Natural killer cell (primary cell): ENCODE measurements around the gene FNDC3B. TPM values are rescaled to one million over a fixed set of nuclear protein-coding genes. Genes with fewer than 3 reads are reported as not detected.
A peak's percentile ranks its signal among the peaks of the same experiment; 100 is the strongest.

Experiments
- ATAC-seq, 3 donors: fragments of 150-1000 bp in 2 of 3; fragments of 200-7000 bp in 1 of 3; cut with Tn5 transposase; 1 replicate in 1 of 3; 2 replicates in 2 of 3; pipeline ENCODE4 v1.10.0; 2021; ENCODE audit warnings: mild to moderate bottlenecking in 2 of 3, moderate library complexity in 2 of 3
- DNase-seq, 2 donors: peaks; one replicate each; pipeline versions ENCODE4 v3.0.0 to v3.0.0-alpha.2; 2013 to 2021; ENCODE audit warnings: mixed read lengths in 1 of 2
- H3K27ac ChIP-seq: one replicate; pipeline ENCODE4 v1.5.1; 2013; ENCODE audit warnings: mild to moderate bottlenecking, low read length
- H3K27me3 ChIP-seq: one replicate; pipeline ENCODE4 v1.6.1; 2013; ENCODE audit warnings: low read length; ENCODE audit not compliant: control insufficient read depth, insufficient read depth
- H3K36me3 ChIP-seq: one replicate; pipeline ENCODE4 v1.6.1; 2013; ENCODE audit warnings: low read length; ENCODE audit not compliant: control insufficient read depth, insufficient read depth
- H3K4me1 ChIP-seq: one replicate; pipeline ENCODE4 v1.6.1; 2013; ENCODE audit warnings: low read length; ENCODE audit not compliant: control insufficient read depth, insufficient read depth
- H3K4me3 ChIP-seq: one replicate; pipeline ENCODE4 v1.5.1; 2013; ENCODE audit warnings: low read length
- H3K9me3 ChIP-seq: one replicate; pipeline ENCODE4 v1.6.1; 2013; ENCODE audit warnings: low read length; ENCODE audit not compliant: control insufficient read depth, insufficient read depth
- H3K27ac Mint-ChIP-seq, 2 donors: one replicate each; pipeline ENCODE4 v1.8.0; 2022; ENCODE audit warnings: mild to moderate bottlenecking in 2 of 2, mixed read lengths in 2 of 2, moderate library complexity in 1 of 2
- H3K27me3 Mint-ChIP-seq, 2 donors: one replicate each; pipeline ENCODE4 v1.8.0; 2022; ENCODE audit warnings: low read depth in 2 of 2, mixed read lengths in 2 of 2
- H3K36me3 Mint-ChIP-seq: one replicate; pipeline ENCODE4 v1.8.0; 2022; ENCODE audit warnings: mixed read lengths
- H3K4me1 Mint-ChIP-seq, 2 donors: one replicate each; pipeline ENCODE4 v1.8.0; 2022; ENCODE audit warnings: mixed read lengths in 2 of 2
- H3K4me3 Mint-ChIP-seq: one replicate; pipeline ENCODE4 v1.8.0; 2022; ENCODE audit warnings: mild to moderate bottlenecking, moderate library complexity, mixed read lengths
- H3K9me3 Mint-ChIP-seq, 2 donors: one replicate each; pipeline ENCODE4 v1.8.0; 2022; ENCODE audit warnings: mixed read lengths in 2 of 2
- CTCF ChIP-seq: fragments of 200-600 bp; IDR thresholded peaks from one replicate; pipeline ENCODE4 v1.8.0; 2022; ENCODE audit warnings: antibody characterized with exemption
- WGBS: methylation state at CpG from one replicate; pipeline ENCODE4 v1.1.7; 2013; ENCODE audit warnings: missing lambda C conversion rate; ENCODE audit not compliant: insufficient coverage; 5-methylcytosine and 5-hydroxymethylcytosine counted together
- intact Hi-C: fragments of 100-400 bp; cut with micrococcal nuclease; formaldehyde crosslinking; loops from one replicate; pipeline ENCODE4 v1.14.2; 2022
- total RNA-seq, 4 donors: library from RNA; stranded (reverse); fragments of 120-200 nt in 1 of 4; gene quantifications; one replicate each; pipeline versions ENCODE4 v1.2.3 to v1.2.4, GENCODE V29; 2013 to 2022

FNDC3B gene
- total RNA-seq, 3 donors from 2014 or later (not counting 1 experiment from before 2014, with no cell fraction given), result 154 to 214 (median 206) TPM

GRCh38 chr3:172070802-172071201 lies 31.4 kb downstream of the FNDC3B start:
- H3K4me3 Mint-ChIP-seq, result no peak overlapping the region
- no peak for DNase-seq
- ATAC-seq, result no peak
- H3K9me3 Mint-ChIP-seq, result no peaks in the 10 kb centered on the region
- H3K27me3 Mint-ChIP-seq, result no peaks in the 10 kb centered on the region
- H3K27me3 ChIP-seq, result no peaks in the 10 kb centered on the region
- no peak overlapping the region for H3K27ac ChIP-seq
- intact Hi-C loops, result no loop called here
- no peaks in the 10 kb centered on the region for H3K9me3 ChIP-seq
- peaks cover 75 to 79% of the 10 kb centered on the region in 2 donors for H3K4me1 Mint-ChIP-seq
- WGBS, result 100% methylated on average over 1 of the region's 2 CpGs
- no peak for TF ChIP-seq CTCF
- H3K36me3 Mint-ChIP-seq, result no peaks in the 10 kb centered on the region
- peaks cover 8% of the 10 kb centered on the region for H3K4me1 ChIP-seq
- H3K27ac Mint-ChIP-seq, result peak overlapping the region in 1 of 2 donors; percentile 50
- H3K4me3 ChIP-seq, result no peak overlapping the region
- no peaks in the 10 kb centered on the region for H3K36me3 ChIP-seq

- Mint-ChIP-seq H3K36me3 (no peaks in the 10 kb centered on the region), H3K4me3 (no peak overlapping the region), H3K27ac (no peak overlapping the region), H3K27me3 (no peaks in the 10 kb centered on the region), H3K4me1 (peaks cover 70 to 75% of the 10 kb centered on the region in 2 donors), H3K9me3 (no peaks in the 10 kb centered on the region)
- Histone ChIP-seq H3K4me1 (peaks cover 6% of the 10 kb centered on the region), H3K36me3 (no peaks in the 10 kb centered on the region), H3K4me3 (no peak overlapping the region), H3K27ac (no peak overlapping the region), H3K27me3 (no peaks in the 10 kb centered on the region), H3K9me3 (no peaks in the 10 kb centered on the region)
- ATAC-seq, result no peak
- DNase-seq, result no peak
- 94% methylated on average over 6 of the region's 8 CpGs for WGBS
- intact Hi-C loops, result no loop called here
- TF ChIP-seq CTCF, result no peak
Measured at GRCh38 chr3:172071780-172072330, 32.5 kb downstream of the FNDC3B start.

- Histone ChIP-seq H3K27ac (no peak overlapping the region), H3K36me3 (no peaks in the 10 kb centered on the region), H3K4me3 (no peak overlapping the region), H3K27me3 (no peaks in the 10 kb centered on the region), H3K9me3 (no peaks in the 10 kb centered on the region), H3K4me1 (peaks cover 6% of the 10 kb centered on the region)
- no peaks in the 10 kb centered on the region for H3K9me3 Mint-ChIP-seq
- H3K4me3 Mint-ChIP-seq, result no peak overlapping the region
- peak overlapping the region; percentile 14 to 50 for H3K27ac Mint-ChIP-seq
- H3K4me1 Mint-ChIP-seq, result peaks cover 63 to 69% of the 10 kb centered on the region in 2 donors
- H3K27me3 Mint-ChIP-seq, result no peaks in the 10 kb centered on the region
- intact Hi-C loops, result no loop called here
- whole genome bisulfite sequencing, result 95% methylated on average over 4 of the region's 4 CpGs
- no peaks in the 10 kb centered on the region for H3K36me3 Mint-ChIP-seq
- no peak for DNase-seq
- no peak for TF ChIP-seq CTCF
- ATAC-seq, result no peak
Measured at GRCh38 chr3:172072543-172072942, 33.2 kb downstream of the FNDC3B start.

GRCh38 chr3:172073262-172073915 lies 34.0 kb downstream of the FNDC3B start:
- ATAC-seq, result no peak
- Histone ChIP-seq H3K27me3 (no peaks in the 10 kb centered on the region), H3K4me3 (no peak overlapping the region), H3K27ac (no peak overlapping the region), H3K9me3 (no peaks in the 10 kb centered on the region), H3K36me3 (no peaks in the 10 kb centered on the region), H3K4me1 (peaks cover 6% of the 10 kb centered on the region)
- intact Hi-C loops, result no loop called here
- no peaks in the 10 kb centered on the region for H3K9me3 Mint-ChIP-seq
- TF ChIP-seq CTCF, result no peak
- peaks cover 62 to 65% of the 10 kb centered on the region in 2 donors for H3K4me1 Mint-ChIP-seq
- WGBS, result 97% methylated on average over 3 of the region's 5 CpGs
- no peak for DNase-seq
- peak overlapping the region; percentile 47 to 50 for H3K27ac Mint-ChIP-seq
- H3K4me3 Mint-ChIP-seq, result no peak overlapping the region
- H3K36me3 Mint-ChIP-seq, result no peaks in the 10 kb centered on the region
- H3K27me3 Mint-ChIP-seq, result no peaks in the 10 kb centered on the region
